GM18526 (cell line): ENCODE measurements around the gene NAA15.

ENCODE experiments used
- POLR2A ChIP-seq: IDR thresholded peaks from 3 replicates; pipeline ENCODE4 v1.6.1; 2011; ENCODE audit not compliant: insufficient read length; ENCODE audit errors: extremely low read depth

The NAA15 gene

DNA sequence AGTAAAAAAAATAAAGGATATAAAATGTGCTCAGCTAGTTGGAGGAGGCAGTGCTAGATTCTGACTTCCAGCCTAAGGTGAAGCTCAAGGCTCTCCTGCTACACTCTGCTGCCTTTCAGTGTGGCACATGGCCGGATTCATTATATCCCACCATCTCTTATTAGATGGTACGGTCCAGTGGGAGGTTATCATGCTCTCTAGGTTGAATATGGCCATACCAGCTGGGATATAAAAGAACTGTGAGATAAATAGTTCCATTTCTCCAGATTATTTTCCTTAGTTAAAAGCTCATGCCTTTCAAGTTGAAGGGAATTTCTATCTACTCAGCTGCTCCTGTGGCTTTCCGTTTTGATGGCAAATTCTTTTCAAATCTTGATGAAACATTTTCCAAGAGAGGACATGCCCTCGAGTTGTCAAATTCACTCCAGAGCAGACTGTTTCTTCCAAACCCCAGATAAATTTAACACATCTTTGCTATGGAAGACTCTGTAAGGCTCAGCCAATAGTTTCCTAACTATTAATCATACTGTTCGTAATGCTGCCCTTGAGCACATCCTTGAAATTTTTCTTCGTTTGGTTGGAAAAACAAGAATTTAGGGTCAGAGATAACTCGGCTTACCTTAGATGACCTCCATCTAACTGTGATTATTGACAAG is 19.1 kb upstream of the NAA15 start:
- no peak for TF ChIP-seq POLR2A

DNA sequence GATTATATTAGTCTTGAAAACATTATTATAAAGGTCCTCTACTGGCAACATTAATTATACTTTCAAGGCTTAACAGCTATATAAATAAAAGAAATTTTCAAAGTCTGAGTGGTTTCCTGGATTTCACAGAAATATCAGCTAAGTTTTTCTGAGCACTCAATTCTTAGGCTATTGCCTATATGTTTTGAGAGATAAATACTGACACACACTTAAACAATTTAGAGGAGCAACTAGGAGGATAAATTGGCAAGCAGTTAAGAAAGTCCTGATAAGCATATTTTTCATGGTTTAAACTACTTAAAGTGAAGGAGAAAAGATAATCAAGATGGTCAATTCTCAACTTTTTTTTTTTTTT is 18.6 kb upstream of the NAA15 start:
- no peak for TF ChIP-seq POLR2A

DNA sequence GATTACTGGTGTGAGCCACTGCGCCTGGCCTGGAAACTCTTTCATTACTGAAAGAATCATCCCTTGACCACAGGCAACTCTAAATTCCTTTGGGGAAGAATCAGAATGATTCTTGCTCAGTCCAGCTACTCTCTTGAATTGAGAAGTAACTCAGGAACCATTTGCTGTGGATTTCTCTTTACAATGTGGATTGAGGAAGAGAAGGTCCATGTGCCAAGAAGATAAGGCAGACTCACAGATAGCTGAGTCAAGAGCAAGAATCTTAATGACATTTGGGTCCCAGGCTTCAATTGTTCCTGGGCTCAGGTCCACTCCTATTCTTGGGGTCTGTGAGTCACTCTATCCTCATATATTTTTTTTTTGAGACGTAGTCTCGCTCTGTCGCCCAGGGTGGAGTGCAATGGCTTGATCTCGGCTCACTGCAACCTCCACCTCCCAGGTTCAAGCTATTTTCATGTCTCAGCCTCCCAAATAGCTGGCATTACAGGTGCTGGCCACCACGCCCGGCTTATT is 15.1 kb upstream of the NAA15 start:
- no peak for TF ChIP-seq POLR2A

DNA sequence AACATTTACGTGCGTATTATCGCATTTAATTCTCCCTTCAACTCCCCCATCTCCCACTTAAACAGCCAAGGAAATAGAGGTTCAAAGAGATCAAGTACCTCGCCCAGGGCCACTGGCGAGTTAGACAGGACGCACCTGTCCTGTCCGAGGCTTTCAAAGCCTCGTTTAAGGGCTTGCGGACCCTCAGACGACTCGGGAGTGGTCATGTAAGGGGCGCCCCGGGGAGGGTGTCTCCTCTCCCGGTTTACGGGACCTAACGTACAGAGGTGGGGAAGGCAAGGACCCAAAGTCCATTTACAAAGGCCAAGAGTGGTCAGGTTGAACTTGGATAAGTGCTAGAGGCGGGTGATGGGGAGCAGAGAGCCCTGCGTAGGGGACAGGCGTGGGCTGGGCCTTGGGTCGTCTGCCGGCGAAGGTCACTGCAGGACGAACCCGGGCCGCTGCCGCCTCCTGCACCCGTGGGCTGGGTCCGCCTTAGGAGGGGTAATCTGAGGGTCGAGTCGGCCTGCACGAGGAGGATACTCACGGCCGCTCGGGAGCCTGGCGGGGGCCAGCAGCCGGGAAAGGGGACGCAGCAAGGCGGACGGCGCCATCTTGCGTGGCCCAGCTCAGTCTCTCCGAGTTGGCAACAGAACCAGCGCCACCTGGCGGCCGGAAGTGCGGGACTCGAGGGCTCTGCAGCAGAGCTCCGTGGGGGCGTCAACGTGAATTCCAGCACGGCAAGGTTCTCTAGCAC is 5.9 kb upstream of the NAA15 start:
- TF ChIP-seq POLR2A: peak; percentile 72

DNA sequence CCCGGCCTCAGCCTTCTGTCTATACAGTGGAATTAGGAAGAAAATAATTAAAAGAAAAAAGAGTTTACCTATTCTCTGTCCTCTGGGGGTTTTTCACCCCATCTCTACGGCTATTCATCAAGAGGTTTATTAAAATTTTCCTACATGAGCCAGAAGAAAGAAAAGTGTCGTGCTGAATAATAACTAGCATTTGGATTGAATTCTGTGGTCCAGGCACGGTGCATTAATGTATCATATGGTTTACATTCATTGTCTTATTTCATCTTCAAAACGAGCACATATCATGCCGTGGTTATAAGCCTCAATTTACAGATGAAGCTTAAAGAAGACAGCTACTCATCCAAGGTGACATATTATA is 5.4 kb upstream of the NAA15 start:
- no peak for TF ChIP-seq POLR2A

DNA sequence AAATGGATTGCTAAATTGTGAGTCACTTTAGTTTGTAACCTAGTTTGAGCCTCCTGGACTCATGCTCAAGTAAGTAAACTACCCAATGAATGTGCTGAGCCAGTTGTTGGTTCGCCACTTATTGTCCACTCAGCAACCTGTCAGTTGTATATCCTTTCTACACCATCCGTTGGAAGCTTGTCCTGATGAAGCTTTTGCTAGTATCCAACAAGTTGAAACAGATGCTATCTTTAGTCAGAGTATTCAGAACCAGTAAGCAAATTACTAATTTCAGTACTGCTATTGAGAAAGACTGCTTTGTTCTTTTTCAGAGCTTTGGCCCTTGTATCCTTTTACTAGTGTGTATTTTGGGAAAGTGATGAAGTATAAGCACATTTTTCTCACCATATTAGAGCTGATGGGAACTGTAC is 4.3 kb upstream of the NAA15 start:
- TF ChIP-seq POLR2A: no peak

DNA sequence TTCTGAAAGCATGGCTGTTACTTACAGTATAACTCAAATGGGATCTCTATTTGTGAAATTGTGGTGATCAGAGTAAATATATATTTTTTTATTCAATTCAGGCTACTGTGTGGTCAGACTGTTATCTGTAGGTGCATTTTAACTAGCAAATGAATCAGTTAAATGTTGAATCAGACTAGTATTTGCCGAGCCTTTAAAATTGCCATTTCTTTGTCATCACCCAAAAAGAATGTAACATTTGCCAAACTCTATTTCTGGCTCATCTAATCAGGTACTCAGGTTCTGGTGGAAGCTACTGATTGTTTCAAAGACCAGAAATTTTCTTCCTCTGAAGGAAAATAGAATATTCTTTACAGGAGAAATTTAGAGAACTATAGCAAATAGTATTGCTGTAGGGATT is 1.8 kb upstream of the NAA15 start:
- no peak for TF ChIP-seq POLR2A

DNA sequence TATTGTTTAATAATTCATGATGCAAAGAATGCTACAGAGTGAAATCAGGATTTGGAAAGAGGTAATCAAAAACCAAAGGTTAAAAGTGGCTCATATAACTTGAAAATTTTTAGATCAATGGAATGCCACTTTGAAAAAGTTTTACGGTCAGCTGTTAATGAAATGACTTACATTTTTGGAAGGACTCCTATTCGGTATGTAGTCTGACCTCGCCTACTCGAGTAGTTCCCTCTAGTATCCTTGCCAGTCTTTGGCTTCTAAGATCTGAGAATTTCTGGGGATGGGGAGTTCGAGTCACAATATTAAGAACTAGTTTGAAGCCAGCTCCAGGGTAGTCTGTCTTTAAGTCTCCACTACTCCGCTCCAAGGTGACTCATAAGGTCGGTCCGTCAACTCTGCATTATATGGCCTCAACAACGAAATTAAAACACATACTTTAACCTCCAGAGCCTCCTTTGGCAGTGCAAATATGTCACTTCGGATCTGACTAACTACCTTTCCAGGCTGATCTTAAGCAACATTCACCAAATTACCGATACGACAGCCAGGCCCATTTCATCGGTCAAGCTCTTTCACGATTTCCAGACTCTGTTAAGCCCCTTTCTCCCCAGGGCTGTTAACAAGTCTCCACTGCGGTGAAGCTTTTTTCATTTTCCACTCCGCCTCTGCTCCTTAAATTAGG is 733 bp upstream of the NAA15 start:
- no peak for TF ChIP-seq POLR2A

DNA sequence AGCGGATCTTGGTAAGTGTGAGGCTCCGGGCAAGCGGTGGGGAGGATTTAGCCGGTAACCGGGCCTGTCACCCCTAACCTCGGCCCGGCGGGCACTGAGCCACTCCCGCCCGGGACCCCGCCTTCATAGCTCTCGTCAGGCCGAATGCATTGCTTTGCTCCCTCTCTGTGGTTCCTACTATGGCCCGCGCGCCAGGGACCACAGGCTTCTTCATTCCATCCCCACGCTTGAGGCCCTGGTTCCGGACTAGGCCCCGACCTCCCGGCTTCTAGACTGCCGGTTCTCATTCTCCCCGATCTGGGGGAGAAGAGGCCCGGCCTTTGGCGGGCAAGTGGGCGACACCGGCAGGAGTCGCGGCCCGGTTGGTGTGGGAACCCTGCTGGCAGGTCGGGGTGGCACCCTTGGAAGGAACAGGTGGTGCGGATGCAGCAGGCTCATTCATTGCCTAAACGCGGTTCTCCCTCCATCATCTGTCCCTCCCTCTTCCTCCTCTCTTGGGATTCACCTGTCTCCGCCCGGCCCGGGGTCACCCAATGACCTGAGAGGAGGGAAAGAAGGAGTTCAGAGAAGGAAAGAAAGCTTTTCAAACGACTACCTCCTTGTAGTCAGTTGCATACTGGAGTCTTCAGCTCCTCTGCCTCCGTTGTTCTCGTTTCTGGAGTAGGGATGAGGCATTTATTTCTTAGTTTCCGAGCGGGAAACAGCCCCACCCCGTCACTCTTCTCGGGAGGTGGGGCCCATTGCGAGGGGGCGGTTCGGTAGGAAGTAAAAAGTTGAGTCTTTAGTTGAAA is 711 bp downstream of the NAA15 start, which contains the start of gene NDUFC1:
Gene NDUFC1, minus strand, starts transcription at position 657 of the 791 bp plus-strand sequence. CDS start 6,679 bp downstream, outside the sequence.
- peak; percentile 11 for TF ChIP-seq POLR2A

DNA sequence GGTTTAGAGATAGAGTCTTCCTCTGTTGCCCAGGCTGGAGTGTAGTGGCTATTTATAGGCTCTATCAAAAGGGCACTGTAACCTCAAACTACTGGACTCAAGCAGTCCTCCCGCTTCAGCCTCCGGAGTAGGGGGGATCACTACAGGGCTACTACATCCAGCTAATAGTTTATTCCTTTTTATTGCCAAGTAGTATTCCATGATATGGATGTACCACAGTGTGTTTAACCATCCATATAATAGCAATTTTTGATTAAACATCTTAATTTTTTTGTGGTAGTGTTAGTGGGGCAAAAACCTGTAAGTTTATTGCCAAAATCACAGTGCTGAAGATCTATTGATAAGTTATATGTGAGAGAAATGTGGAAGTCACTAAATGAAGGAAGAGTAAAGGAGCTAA is 3.6 kb downstream of the NAA15 start:
- TF ChIP-seq POLR2A: no peak

DNA sequence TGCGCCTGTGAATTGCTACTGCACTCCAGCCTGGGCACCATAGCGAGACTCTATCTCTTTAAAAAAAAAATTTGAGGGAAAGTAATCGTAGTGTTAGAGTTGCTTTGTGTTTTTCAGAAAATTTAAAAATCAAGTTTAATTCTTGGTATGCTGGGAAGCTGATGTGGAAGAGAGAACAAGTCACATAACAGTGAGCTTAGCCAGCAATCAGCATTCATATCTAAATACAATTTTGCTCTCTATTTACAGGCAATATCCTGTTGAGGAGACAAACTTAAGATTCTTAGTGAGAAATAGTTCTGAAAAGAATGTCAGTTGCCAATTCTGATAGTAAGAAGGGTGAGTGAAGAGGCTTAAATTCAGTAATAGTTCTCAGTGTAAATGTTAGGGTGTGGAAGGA is 10.6 kb downstream of the NAA15 start:
- no peak for TF ChIP-seq POLR2A

DNA sequence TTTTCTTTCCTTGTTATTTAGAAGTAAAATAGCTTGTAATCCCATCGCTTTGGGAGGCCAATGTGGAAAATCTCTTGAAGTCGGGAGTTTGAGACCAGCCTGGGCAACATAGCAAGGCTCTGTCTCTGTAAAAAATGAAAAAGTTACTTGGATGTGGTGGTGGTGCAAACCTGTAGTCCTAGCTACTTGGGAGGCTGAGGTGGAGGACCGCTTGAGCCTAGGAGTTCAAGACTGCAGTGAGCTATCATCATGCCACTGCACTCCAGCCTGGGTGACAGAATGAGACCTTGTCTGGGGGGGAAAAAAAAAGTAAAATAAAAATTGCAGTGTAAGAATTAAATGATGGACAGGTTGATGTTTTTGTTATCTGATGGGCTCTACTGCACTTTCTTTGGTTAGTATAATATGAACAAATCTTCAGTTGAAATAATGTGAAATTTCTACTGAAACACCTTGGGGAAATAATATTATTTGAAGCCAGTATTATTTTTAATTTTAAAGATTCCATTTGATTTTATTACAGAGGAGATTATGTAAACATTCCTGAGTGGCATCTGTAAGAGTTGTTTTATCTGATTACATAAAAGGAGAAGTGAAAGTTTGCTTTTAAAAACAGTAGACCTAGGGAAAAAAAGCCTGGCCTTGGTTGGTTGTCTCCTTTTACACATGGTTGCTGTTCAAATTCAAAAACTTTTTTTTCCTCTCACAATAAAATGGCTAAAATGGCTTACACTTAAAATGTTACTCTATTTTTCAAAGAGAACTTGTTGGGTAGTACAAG is 11.4 kb downstream of the NAA15 start:
- TF ChIP-seq POLR2A: no peak

DNA sequence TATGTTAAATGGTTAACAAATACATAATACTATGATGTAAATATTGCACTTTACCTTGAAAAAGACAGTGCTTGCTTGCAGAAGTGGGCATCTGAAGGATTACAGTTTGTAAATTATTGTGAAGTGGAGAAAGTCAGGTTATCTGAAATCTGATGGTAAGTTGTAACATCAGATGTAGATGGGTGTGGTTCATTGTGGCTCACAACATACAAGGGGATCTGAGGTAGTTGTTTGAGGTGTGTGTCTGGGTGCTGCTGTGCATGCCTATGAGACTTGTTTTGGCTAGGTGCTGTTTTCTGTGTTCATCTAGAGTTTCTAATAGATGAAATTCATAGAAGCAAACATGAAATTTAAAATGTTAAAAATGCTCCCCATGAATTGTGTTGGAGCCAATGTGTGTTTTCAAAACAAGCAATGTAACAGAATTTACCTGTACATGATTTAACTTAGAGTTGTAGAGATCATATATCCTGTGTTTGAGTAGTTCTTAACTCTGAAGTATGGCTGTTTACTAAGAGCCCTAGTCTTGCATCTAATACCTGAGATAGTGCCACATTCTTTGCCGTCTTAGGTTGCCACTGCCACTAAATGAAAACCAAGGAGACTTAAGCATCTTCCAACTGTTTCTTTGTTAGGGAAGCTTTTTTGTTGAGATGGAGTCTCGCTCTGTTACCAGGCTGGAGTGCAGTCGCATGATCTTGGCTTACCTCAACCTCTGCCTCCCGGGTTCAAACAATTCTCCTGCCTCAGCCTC is 12.9 kb downstream of the NAA15 start:
- no peak for TF ChIP-seq POLR2A

DNA sequence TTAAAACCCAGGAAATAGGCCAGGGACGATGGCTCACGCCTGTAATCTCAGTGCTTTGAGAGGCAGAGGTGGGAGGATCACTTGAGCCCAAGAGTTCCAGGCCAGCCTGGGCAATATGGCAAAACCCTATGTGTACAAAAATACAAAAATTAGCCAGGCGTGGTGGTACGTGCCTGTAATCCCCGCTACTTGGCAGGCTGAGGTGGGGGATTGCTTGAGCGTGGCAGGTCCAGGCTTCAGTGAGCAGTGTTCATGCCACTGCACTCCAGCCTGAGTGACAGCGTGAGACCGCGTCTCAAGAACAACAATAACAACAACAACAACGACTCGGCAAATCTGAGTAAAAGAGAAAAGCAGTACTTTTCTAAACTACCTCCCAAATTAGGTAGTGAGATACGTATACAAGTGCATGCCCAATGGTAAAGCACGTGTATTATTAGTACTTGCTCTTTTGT is 13.9 kb downstream of the NAA15 start:
- TF ChIP-seq POLR2A: no peak

DNA sequence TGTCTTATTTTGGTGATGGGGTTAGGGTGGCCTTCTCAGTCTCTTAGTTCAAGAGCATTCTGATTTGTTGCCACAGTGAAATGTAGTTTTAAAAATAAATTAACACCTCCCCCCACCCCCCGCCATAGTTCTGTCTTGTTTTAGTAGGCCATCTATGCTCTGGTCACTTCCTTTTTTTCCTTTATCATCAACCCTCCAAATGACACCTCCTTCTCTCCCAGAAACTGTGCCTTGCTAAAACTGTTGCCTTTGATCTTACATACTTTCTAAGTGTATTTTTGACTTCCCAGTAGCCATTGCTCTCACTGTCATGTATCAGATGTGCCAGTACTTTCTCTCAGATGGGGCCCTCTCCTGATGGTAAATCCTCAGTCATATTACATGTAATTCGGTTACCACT is 15.4 kb downstream of the NAA15 start:
- no peak for TF ChIP-seq POLR2A
